GM21529 (cell line): ENCODE results near the gene FLII.
A peak's percentile ranks its signal among the peaks of the same experiment; 100 is the strongest.

Source experiments
- ATAC-seq: cut with Tn5 transposase; IDR thresholded peaks from one replicate; pipeline ENCODE4 v1.9.1; 2021; ENCODE audit not compliant: unreplicated experiment

FLII gene

GRCh38 chr17:18260332-18261145, 2.0 kb upstream of the FLII start, which contains the start of gene MIEF2:
Gene MIEF2, plus strand, starts transcription at chr17:18260662. Its CDS starts 2,059 bp downstream, at chr17:18262721.
- ATAC-seq, result peak; percentile 80

- no peak for ATAC-seq
These were observed 1.2 kb upstream of the FLII start for GRCh38 chr17:18259621-18260331.

GRCh38 chr17:18257982-18258355, 569 bp downstream of the FLII start:
- peak; percentile 30 for ATAC-seq

- ATAC-seq, result peak; percentile 3
These were observed 1.1 kb downstream of the FLII start for GRCh38 chr17:18257268-18257981.

GRCh38 chr17:18256776-18257175, 1.8 kb downstream of the FLII start:
- ATAC-seq, result no peak

- ATAC-seq, result no peak
These were observed 2.2 kb downstream of the FLII start for GRCh38 chr17:18256351-18256750.

- no peak for ATAC-seq
These were observed 3.5 kb downstream of the FLII start for GRCh38 chr17:18254888-18255649.

GRCh38 chr17:18253947-18254821, 4.4 kb downstream of the FLII start:
- ATAC-seq, result no peak

- no peak for ATAC-seq
These were observed 5.2 kb downstream of the FLII start for GRCh38 chr17:18253187-18253884.

GRCh38 chr17:18252160-18252559, 6.4 kb downstream of the FLII start:
- ATAC-seq, result no peak

GRCh38 chr17:18251204-18251603, 7.3 kb downstream of the FLII start:
- no peak for ATAC-seq

- ATAC-seq, result no peak
These were observed 7.8 kb downstream of the FLII start for GRCh38 chr17:18250708-18251107.

GRCh38 chr17:18250259-18250658, 8.3 kb downstream of the FLII start:
- no peak for ATAC-seq

- ATAC-seq, result no peak
These were observed 9.7 kb downstream of the FLII start for GRCh38 chr17:18248811-18249210.

GRCh38 chr17:18248300-18248731, 10.2 kb downstream of the FLII start:
- ATAC-seq, result no peak

- ATAC-seq, result no peak
These were observed 10.9 kb downstream of the FLII start for GRCh38 chr17:18247613-18248001.

- no peak for ATAC-seq
These were observed 11.5 kb downstream of the FLII start for GRCh38 chr17:18246880-18247612.

- no peak for ATAC-seq
These were observed 12.3 kb downstream of the FLII start for GRCh38 chr17:18246109-18246725.
